ENCODE results near the gene CLMN. TPM values are rescaled to one million over a fixed set of nuclear protein-coding genes. Genes with fewer than 3 reads are reported as not detected.

The CLMN gene
- total and polyA plus RNA-seq, 2 experiments from 2014 or later: 3.2 to 5.7 TPM

DNA sequence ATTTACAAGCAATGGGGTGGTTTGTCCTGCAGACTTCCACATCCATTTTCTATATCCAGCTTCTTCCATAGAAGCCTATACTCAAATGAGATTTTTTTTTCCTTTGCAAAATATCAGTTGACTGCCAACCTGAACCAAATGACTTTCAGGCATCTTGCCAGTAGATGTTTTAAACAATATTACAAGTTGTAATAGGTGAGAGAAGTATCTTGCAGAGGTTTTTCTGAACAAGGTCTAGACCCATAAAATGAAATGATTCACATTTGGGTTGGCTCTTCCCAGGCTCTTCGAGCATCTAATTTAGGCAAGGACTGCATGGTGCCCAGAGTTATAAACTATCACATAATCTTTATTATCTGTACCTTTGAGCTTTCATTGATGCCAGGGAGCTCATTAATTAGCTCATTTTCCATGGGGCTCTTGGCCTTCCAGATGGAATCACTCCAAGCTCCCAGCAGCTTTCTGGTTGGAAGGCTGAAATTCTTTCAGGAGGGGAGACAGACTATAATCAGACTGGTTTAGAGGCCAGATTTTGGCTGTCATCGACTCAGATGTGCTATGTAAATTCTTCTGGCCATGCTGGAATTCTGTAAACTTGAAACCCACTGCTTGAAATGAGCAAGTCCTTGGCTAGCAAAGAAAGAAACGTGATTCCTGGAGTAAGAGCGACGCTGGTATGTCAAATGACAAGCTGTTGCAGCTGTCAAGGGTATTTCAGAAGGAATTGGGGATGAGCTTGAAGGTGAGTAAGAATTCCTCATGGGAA lies 130.2 kb downstream of the CLMN start:
- H3K27me3 Mint-ChIP-seq (ENCODE audit: insufficient read depth, low read depth, poor library complexity): peaks cover 3% of the 10 kb centered on the region
- H3K27ac ChIP-seq (ENCODE audit: low read depth): no peak overlapping the region
- TF ChIP-seq, protein P1, sequence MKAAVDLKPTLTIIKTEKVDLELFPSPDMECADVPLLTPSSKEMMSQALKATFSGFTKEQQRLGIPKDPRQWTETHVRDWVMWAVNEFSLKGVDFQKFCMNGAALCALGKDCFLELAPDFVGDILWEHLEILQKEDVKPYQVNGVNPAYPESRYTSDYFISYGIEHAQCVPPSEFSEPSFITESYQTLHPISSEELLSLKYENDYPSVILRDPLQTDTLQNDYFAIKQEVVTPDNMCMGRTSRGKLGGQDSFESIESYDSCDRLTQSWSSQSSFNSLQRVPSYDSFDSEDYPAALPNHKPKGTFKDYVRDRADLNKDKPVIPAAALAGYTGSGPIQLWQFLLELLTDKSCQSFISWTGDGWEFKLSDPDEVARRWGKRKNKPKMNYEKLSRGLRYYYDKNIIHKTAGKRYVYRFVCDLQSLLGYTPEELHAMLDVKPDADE (IDR thresholded peaks at IDR 0.05): no peak
- TF ChIP-seq POLR2AphosphoS5 (IDR thresholded peaks at IDR 0.05; ENCODE audit: low read depth): no peak
- no peak for TF ChIP-seq EZH2 (IDR thresholded peaks at IDR 0.05; ENCODE audit: low read depth, unreplicated experiment)
- TF ChIP-seq EZH2phosphoT487 (IDR thresholded peaks at IDR 0.05; ENCODE audit: unreplicated experiment): no peak
- H3K27ac Mint-ChIP-seq: no peak overlapping the region
- H3K36me3 ChIP-seq (ENCODE audit: insufficient read depth): peaks cover 4% of the 10 kb centered on the region; the same call in 1 of the 2 replicates
- H3K9me2 ChIP-seq (ENCODE audit: insufficient read depth): no peaks in the 10 kb centered on the region; the same call in 1 of the 2 replicates
- no peak overlapping the region for H3K4me3 Mint-ChIP-seq
- H3K4me1 ChIP-seq (ENCODE audit: insufficient read depth): no peaks in the 10 kb centered on the region
- peaks cover 16% of the 10 kb centered on the region; the same call in 2 of the 3 replicates for H3K9me3 Mint-ChIP-seq
- peaks cover 7% of the 10 kb centered on the region; the same call in 2 of the 3 replicates for H3K4me1 Mint-ChIP-seq
- H2AFZ ChIP-seq: no peak overlapping the region
- DNase-seq (ENCODE audit: low spot score) (no peak), ATAC-seq (no peak)
- no peaks in the 10 kb centered on the region for H3K27me3 ChIP-seq (ENCODE audit: insufficient read depth)
- no peaks in the 10 kb centered on the region for H4K20me1 ChIP-seq (replicated peaks; ENCODE audit: insufficient read depth)
- no peak overlapping the region for H3K4me2 ChIP-seq
- no peak overlapping the region for H3K4me3 ChIP-seq
- no peaks in the 10 kb centered on the region for H3F3A ChIP-seq (replicated peaks; ENCODE audit: low read depth)
- peaks cover 4% of the 10 kb centered on the region; the same call in 2 of the 3 replicates for H3K36me3 Mint-ChIP-seq (ENCODE audit: low read depth)
- H3K79me2 ChIP-seq (replicated peaks; ENCODE audit: insufficient read depth): no peaks in the 10 kb centered on the region

DNA sequence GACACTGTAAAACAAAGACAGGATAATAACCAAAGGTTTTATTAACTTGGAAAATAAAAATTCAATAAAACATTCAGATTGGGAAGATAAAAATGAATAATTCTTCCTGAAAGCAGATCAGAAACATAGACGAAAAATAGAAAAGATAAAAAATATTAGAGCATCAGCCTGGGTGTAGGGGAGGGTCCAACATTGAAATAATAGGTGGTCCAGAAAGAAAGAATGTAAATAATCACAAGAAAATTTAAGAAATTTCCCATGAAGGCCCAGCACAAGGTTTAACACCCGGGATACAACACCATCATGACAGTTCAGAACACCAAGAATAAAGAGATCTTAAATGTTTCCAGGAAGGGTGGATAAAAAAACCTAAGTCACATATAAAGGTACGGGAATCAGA lies 131.3 kb downstream of the CLMN start:
- Mint-ChIP-seq H3K4me1 (peaks cover 10% of the 10 kb centered on the region; the same call in 2 of the 3 replicates), H3K36me3 (ENCODE audit: low read depth) (peaks cover 4% of the 10 kb centered on the region; the same call in 2 of the 3 replicates), H3K27me3 (ENCODE audit: insufficient read depth, low read depth, poor library complexity) (peaks cover 3% of the 10 kb centered on the region), H3K4me3 (no peak overlapping the region), H3K27ac (no peak overlapping the region), H3K9me3 (peaks cover 16% of the 10 kb centered on the region; the same call in 2 of the 3 replicates)
- H3K79me2 ChIP-seq (replicated peaks; ENCODE audit: insufficient read depth): no peaks in the 10 kb centered on the region
- H3K9me2 ChIP-seq (ENCODE audit: insufficient read depth): no peaks in the 10 kb centered on the region
- no peak overlapping the region for H3K4me2 ChIP-seq
- no peaks in the 10 kb centered on the region for H3F3A ChIP-seq (replicated peaks; ENCODE audit: low read depth)
- no peak overlapping the region for H3K27ac ChIP-seq (ENCODE audit: low read depth)
- H3K27me3 ChIP-seq (ENCODE audit: insufficient read depth): no peaks in the 10 kb centered on the region
- no peak for ATAC-seq
- H3K4me1 ChIP-seq (ENCODE audit: insufficient read depth): peaks cover 4% of the 10 kb centered on the region; the same call in 1 of the 2 replicates
- TF ChIP-seq NANOG (IDR thresholded peaks at IDR 0.05; ENCODE audit: borderline replicate concordance): no peak
- no peak for TF ChIP-seq ZNF331 (CRISPR knock-in tag; IDR thresholded peaks at IDR 0.05; ENCODE audit: low read depth)
- no peak overlapping the region for H3K4me3 ChIP-seq
- H4K20me1 ChIP-seq (replicated peaks; ENCODE audit: insufficient read depth): no peaks in the 10 kb centered on the region
- no peak for DNase-seq (ENCODE audit: low spot score)
- H3K36me3 ChIP-seq (ENCODE audit: insufficient read depth): peaks cover 4% of the 10 kb centered on the region; the same call in 1 of the 2 replicates
- no peak overlapping the region for H2AFZ ChIP-seq

DNA sequence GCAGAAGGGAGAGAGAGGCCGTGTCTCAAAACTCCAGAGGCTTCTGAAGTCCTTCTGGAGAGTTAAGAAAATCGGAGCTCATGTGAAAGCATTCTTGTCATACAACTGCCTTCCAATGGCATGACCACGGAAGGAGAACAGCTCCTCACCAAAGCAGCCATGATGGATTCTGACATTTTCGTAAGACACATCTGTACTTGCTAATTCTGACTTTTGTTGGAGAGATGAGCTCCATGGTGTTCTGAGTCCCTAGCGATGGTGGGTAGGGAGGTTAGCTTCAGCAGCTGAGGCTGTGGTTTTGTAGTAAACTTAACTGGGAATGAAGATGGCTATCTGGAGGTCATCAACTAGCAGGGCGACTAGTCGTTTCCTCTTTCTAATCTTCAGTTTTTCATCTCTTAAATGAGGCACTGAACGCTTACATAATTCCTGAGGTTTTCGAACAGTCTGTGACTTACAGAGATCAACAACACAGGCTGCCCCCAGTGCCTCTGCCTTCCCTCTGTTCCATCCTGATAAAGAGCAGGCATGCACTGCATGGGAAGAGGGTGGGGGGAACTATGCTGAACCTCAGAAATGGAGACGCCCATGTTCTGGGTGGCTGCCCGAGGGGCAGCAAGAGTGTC lies 133.8 kb downstream of the CLMN start:
- no peak for ATAC-seq
- H3K79me2 ChIP-seq (replicated peaks; ENCODE audit: insufficient read depth): no peaks in the 10 kb centered on the region
- Mint-ChIP-seq H3K9me3 (peaks cover 16% of the 10 kb centered on the region; the same call in 2 of the 3 replicates), H3K27ac (no peak overlapping the region), H3K27me3 (ENCODE audit: insufficient read depth, low read depth, poor library complexity) (no peaks in the 10 kb centered on the region), H3K4me3 (no peak overlapping the region), H3K36me3 (ENCODE audit: low read depth) (peaks cover 8% of the 10 kb centered on the region), H3K4me1 (peaks cover 26% of the 10 kb centered on the region)
- TF ChIP-seq, protein P2, sequence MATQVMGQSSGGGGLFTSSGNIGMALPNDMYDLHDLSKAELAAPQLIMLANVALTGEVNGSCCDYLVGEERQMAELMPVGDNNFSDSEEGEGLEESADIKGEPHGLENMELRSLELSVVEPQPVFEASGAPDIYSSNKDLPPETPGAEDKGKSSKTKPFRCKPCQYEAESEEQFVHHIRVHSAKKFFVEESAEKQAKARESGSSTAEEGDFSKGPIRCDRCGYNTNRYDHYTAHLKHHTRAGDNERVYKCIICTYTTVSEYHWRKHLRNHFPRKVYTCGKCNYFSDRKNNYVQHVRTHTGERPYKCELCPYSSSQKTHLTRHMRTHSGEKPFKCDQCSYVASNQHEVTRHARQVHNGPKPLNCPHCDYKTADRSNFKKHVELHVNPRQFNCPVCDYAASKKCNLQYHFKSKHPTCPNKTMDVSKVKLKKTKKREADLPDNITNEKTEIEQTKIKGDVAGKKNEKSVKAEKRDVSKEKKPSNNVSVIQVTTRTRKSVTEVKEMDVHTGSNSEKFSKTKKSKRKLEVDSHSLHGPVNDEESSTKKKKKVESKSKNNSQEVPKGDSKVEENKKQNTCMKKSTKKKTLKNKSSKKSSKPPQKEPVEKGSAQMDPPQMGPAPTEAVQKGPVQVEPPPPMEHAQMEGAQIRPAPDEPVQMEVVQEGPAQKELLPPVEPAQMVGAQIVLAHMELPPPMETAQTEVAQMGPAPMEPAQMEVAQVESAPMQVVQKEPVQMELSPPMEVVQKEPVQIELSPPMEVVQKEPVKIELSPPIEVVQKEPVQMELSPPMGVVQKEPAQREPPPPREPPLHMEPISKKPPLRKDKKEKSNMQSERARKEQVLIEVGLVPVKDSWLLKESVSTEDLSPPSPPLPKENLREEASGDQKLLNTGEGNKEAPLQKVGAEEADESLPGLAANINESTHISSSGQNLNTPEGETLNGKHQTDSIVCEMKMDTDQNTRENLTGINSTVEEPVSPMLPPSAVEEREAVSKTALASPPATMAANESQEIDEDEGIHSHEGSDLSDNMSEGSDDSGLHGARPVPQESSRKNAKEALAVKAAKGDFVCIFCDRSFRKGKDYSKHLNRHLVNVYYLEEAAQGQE (IDR thresholded peaks at IDR 0.05; ENCODE audit: unreplicated experiment): no peak
- TF ChIP-seq EZH2phosphoT487 (IDR thresholded peaks at IDR 0.05; ENCODE audit: unreplicated experiment): no peak
- DNase-seq (ENCODE audit: low spot score): no peak
- no peaks in the 10 kb centered on the region for H3K27me3 ChIP-seq (ENCODE audit: insufficient read depth)
- H3K36me3 ChIP-seq (ENCODE audit: insufficient read depth): peaks cover 4% of the 10 kb centered on the region; the same call in 1 of the 2 replicates
- no peak overlapping the region for H3K27ac ChIP-seq (ENCODE audit: low read depth)
- no peaks in the 10 kb centered on the region for H3K9me2 ChIP-seq (ENCODE audit: insufficient read depth)
- H3K4me3 ChIP-seq: no peak overlapping the region
- peaks cover 8% of the 10 kb centered on the region for H3K4me1 ChIP-seq (ENCODE audit: insufficient read depth)
- no peak overlapping the region for H3K4me2 ChIP-seq
- H4K20me1 ChIP-seq (replicated peaks; ENCODE audit: insufficient read depth): no peaks in the 10 kb centered on the region
- H3F3A ChIP-seq (replicated peaks; ENCODE audit: low read depth): no peaks in the 10 kb centered on the region
- H2AFZ ChIP-seq: no peak overlapping the region
